Bronchial epithelial cell (primary cell): ENCODE measurements around the gene BPTF. TPM values are rescaled to one million over a fixed set of nuclear protein-coding genes. Genes with fewer than 3 reads are reported as not detected.

ENCODE experiments used
- DNase-seq: peaks from one replicate; pipeline ENCODE4 v3.0.0-alpha.2; 2010; ENCODE audit warnings: low read depth
- FAIRE-seq: peaks from 2 replicates; lab custom pipeline; 2011; peaks lifted over from hg19 to GRCh38; lab: Jason Lieb, UNC
- H3K27me3 ChIP-seq: 2 replicates; pipeline ENCODE4 v1.5.1; 2011; ENCODE audit warnings: low read length; ENCODE audit not compliant: control insufficient read depth, insufficient read depth
- H3K36me3 ChIP-seq: 2 replicates; pipeline ENCODE4 v1.5.1; 2011; ENCODE audit warnings: low read length; ENCODE audit not compliant: control insufficient read depth, insufficient read depth
- H3K4me3 ChIP-seq: 2 replicates; pipeline ENCODE4 v1.5.1; 2011; ENCODE audit warnings: mild to moderate bottlenecking, low read depth, low read length, control low read depth
- total RNA-seq: library from RNA; depleted of rRNA; stranded (reverse); fragments of >200 nt; gene quantifications from 2 replicates; pipeline ENCODE4 v1.2.1, GENCODE V29; 2014
- TF ChIP-seq, protein P1 (sequence below): IDR thresholded peaks from 2 replicates; pipeline ENCODE4 v1.5.1; 2011; ENCODE audit warnings: mild to moderate bottlenecking, moderate library complexity, low read length, control low read depth, inconsistent platforms; ENCODE audit not compliant: insufficient read depth, severe bottlenecking

Gene BPTF
- total RNA-seq, 1 donor from 2014 or later: 18.7 TPM

DNA sequence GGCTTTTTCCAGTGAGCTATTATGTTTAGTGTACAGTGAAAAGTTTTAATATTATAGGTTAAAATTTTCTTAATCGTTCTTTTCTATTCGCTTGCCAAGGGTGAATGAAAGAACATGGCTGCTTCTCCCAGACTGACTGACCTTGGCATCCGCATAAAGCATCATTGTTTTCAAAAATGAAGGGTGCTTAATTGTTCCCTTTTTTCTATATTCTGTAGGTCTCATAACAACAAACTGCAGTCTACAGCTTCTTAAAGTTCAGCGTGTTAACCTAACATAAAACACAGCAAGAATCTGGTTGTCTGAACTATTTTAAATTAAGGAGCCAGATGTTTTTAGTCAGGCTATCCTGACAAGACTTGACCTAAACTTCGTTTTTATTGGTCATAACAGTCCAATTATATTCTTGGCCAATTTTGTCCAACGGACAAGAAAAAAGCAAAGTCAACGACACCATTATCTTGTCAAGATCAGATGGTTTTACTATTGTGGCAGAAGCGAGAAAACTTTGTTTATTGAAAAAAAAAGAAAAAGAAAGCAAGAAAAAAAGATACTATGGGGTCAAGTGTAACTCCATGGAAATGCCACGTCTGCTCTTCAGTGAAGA, 156.8 kb downstream of the BPTF start:
- no peak overlapping the region for H3K4me3 ChIP-seq
- H3K27me3 ChIP-seq: no peaks in the 10 kb centered on the region
- FAIRE-seq (no peak), DNase-seq (no peak)
- TF ChIP-seq, protein P1, sequence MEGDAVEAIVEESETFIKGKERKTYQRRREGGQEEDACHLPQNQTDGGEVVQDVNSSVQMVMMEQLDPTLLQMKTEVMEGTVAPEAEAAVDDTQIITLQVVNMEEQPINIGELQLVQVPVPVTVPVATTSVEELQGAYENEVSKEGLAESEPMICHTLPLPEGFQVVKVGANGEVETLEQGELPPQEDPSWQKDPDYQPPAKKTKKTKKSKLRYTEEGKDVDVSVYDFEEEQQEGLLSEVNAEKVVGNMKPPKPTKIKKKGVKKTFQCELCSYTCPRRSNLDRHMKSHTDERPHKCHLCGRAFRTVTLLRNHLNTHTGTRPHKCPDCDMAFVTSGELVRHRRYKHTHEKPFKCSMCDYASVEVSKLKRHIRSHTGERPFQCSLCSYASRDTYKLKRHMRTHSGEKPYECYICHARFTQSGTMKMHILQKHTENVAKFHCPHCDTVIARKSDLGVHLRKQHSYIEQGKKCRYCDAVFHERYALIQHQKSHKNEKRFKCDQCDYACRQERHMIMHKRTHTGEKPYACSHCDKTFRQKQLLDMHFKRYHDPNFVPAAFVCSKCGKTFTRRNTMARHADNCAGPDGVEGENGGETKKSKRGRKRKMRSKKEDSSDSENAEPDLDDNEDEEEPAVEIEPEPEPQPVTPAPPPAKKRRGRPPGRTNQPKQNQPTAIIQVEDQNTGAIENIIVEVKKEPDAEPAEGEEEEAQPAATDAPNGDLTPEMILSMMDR: no peak
- H3K36me3 ChIP-seq: no peaks in the 10 kb centered on the region

DNA sequence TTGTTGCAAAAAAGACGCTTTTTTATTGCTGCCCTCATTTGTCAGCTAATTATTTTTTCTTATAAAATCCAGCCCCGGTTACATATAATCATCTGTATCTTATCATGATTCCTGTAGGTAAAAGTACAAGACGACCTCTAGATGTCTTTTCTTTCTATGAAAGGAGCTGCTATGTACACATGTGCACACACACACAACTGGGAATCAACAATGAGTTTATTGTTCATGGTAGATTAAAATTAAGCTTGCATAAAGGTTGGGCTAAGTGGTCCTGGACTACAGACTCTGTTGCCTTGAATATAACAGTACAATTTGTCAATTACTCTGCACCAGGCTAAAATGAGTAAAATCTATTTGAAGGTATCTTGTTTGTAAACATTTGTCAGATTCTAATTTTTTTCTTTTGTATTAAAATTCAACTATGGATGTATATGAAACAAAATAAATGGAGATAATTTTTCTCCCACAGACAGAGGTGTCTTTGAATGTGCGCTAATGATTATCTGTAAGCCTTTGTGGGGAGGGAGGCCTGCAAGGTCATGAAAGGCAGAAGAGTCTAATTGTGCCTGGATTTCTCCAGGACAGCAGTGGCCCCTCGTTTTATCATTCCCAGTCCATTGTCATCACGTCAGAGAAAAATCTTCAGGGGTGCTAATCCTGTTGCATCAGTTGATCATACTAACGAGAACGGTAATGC, 157.5 kb downstream of the BPTF start:
- TF ChIP-seq, protein P1: no peak
- H3K27me3 ChIP-seq: no peaks in the 10 kb centered on the region
- FAIRE-seq (no peak), DNase-seq (no peak)
- no peaks in the 10 kb centered on the region for H3K36me3 ChIP-seq
- no peak overlapping the region for H3K4me3 ChIP-seq

GRCh38 chr17:67983383-67983688, 158.0 kb downstream of the BPTF start:
- FAIRE-seq: no peak
- TF ChIP-seq, protein P1: no peak

GRCh38 chr17:67990909-67991308, 165.6 kb downstream of the BPTF start:
- DNase-seq (no peak), FAIRE-seq (no peak)
- H3K4me3 ChIP-seq: no peak overlapping the region
- H3K27me3 ChIP-seq: no peaks in the 10 kb centered on the region
- TF ChIP-seq, protein P1: no peak
- no peaks in the 10 kb centered on the region for H3K36me3 ChIP-seq

More at GRCh38 chr17:67983383-67983688, 158.0 kb downstream of the BPTF start:
- Histone ChIP-seq H3K4me3 (no peak overlapping the region), H3K27me3 (no peaks in the 10 kb centered on the region), H3K36me3 (no peaks in the 10 kb centered on the region)
- no peak for DNase-seq

GRCh38 chr17:67992548-67993152, 167.3 kb downstream of the BPTF start:
- Histone ChIP-seq H3K36me3 (no peaks in the 10 kb centered on the region), H3K27me3 (no peaks in the 10 kb centered on the region), H3K4me3 (peak overlapping the region; percentile 64)
- DNase-seq: no peak
- TF ChIP-seq, protein P1: no peak
- FAIRE-seq: no peak
